IMR-90 (cell line): ENCODE data around the gene OR5B21. TPM values are rescaled to one million over a fixed set of nuclear protein-coding genes. Genes with fewer than 3 reads are reported as not detected.
A peak's percentile ranks its signal among the peaks of the same experiment; 100 is the strongest.

ENCODE experiments used
- ATAC-seq: fragments of 200-7000 bp; cut with Tn5 transposase; 2 replicates; pipeline ENCODE4 v1.9.1; 2020; ENCODE audit warnings: low read depth, mild to moderate bottlenecking, moderate library complexity
- BruUV-seq: library from RNA; stranded (reverse); fragments of 400-500 nt; replicated peaks from 2 replicates; lab custom pipeline; 2021; lab: Mats Ljungman, UMichigan
- CTCF ChIA-PET: fragments of 300-600 bp; formaldehyde crosslinking; extraction: SDS; loops from one replicate; lab custom pipeline; 2021; ENCODE audit warnings: antibody characterized with exemption; lab: Yijun Ruan, JAX
- POLR2A ChIA-PET: fragments of 300-600 bp; sonication (Branson Sonifier 250); formaldehyde crosslinking; loops from one replicate; lab custom pipeline; 2022; ENCODE audit warnings: antibody characterized with exemption; ENCODE audit not compliant: unreplicated experiment; lab: Charles Lee
- DNase-seq: peaks from one replicate; pipeline ENCODE4 v3.0.0; 2013
- H2AFZ ChIP-seq: replicated peaks from 2 replicates; pipeline ENCODE3; 2013; ENCODE audit warnings: low read length, mild to moderate bottlenecking; ENCODE audit not compliant: poor library complexity
- H2AK5ac ChIP-seq: 2 replicates; pipeline ENCODE4 v1.6.1; 2013; ENCODE audit warnings: low read depth, low read length, inconsistent platforms
- H2AK9ac ChIP-seq: replicated peaks from 2 replicates; pipeline ENCODE3; 2013; ENCODE audit warnings: mild to moderate bottlenecking, low read depth, low read length, moderate library complexity; ENCODE audit not compliant: poor library complexity
- H2BK120ac ChIP-seq: 2 replicates; pipeline ENCODE4 v1.6.1; 2013; ENCODE audit warnings: low read depth, low read length, inconsistent platforms
- H2BK15ac ChIP-seq: 3 replicates; pipeline ENCODE4 v1.6.1; 2013; ENCODE audit warnings: low read depth, low read length, inconsistent platforms
- H2BK20ac ChIP-seq: 2 replicates; pipeline ENCODE4 v1.6.1; 2013; ENCODE audit warnings: low read depth, mild to moderate bottlenecking, inconsistent platforms, low read length, moderate library complexity
- H2BK5ac ChIP-seq: 2 replicates; pipeline ENCODE4 v1.6.1; 2013; ENCODE audit warnings: mild to moderate bottlenecking, low read depth, low read length, inconsistent platforms; ENCODE audit not compliant: poor library complexity, severe bottlenecking
- H3K14ac ChIP-seq: replicated peaks from 2 replicates; pipeline ENCODE4 v1.6.1; 2013; ENCODE audit warnings: low read depth, low read length, inconsistent platforms
- H3K18ac ChIP-seq: 2 replicates; pipeline ENCODE4 v1.6.1; 2013; ENCODE audit warnings: low read depth, low read length, control low read depth
- H3K23ac ChIP-seq: 2 replicates; pipeline ENCODE4 v1.6.1; 2013; ENCODE audit warnings: low read depth, low read length, inconsistent platforms
- H3K27ac ChIP-seq: 2 replicates; pipeline ENCODE4 v1.5.1; 2013; ENCODE audit warnings: mild to moderate bottlenecking, control low read depth, low read length; ENCODE audit not compliant: insufficient read depth
- H3K27me3 ChIP-seq: 2 replicates; pipeline ENCODE4 v1.6.1; 2013; ENCODE audit warnings: low read length; ENCODE audit not compliant: control insufficient read depth, insufficient read depth
- H3K36me3 ChIP-seq: 2 replicates; pipeline ENCODE4 v1.6.1; 2013; ENCODE audit warnings: low read length, mixed read lengths; ENCODE audit not compliant: control insufficient read depth, insufficient read depth
- H3K4ac ChIP-seq: 2 replicates; pipeline ENCODE4 v1.6.1; 2013; ENCODE audit warnings: low read depth, low read length, inconsistent platforms
- H3K4me1 ChIP-seq: 2 replicates; pipeline ENCODE4 v1.6.1; 2013; ENCODE audit warnings: low read length, mixed read lengths; ENCODE audit not compliant: control insufficient read depth, insufficient read depth
- H3K4me2 ChIP-seq: 2 replicates; pipeline ENCODE4 v1.6.1; 2013; ENCODE audit warnings: low read depth, mild to moderate bottlenecking, control low read depth, low read length, moderate library complexity
- H3K4me3 ChIP-seq: 2 replicates; pipeline ENCODE4 v1.5.1; 2013; ENCODE audit warnings: low read depth, mild to moderate bottlenecking, control low read depth, low read length, moderate library complexity; ENCODE audit not compliant: insufficient read depth
- H3K56ac ChIP-seq: 2 replicates; pipeline ENCODE4 v1.6.1; 2013; ENCODE audit warnings: low read length, inconsistent platforms; ENCODE audit not compliant: insufficient read depth; ENCODE audit errors: extremely low read depth
- H3K79me1 ChIP-seq, 2 experiments: 2 replicates each; pipeline ENCODE4 v1.6.1; 2013; ENCODE audit warnings: low read length in 2 of 2, inconsistent platforms in 1 of 2, low read depth in 1 of 2
- H3K9ac ChIP-seq: 2 replicates; pipeline ENCODE4 v1.6.1; 2013; ENCODE audit warnings: low read depth, low read length, control low read depth
- H3K9me1 ChIP-seq: 2 replicates; pipeline ENCODE4 v1.6.1; 2013; ENCODE audit warnings: low read length, inconsistent platforms; ENCODE audit not compliant: insufficient read depth
- H3K9me3 ChIP-seq: 2 replicates; pipeline ENCODE4 v1.6.1; 2013; ENCODE audit warnings: low read length; ENCODE audit not compliant: control insufficient read depth, insufficient read depth
- H4K20me1 ChIP-seq: 2 replicates; pipeline ENCODE4 v1.6.1; 2013; ENCODE audit warnings: low read length, inconsistent platforms; ENCODE audit not compliant: insufficient read depth
- H4K5ac ChIP-seq: 2 replicates; pipeline ENCODE4 v1.6.1; 2013; ENCODE audit warnings: mild to moderate bottlenecking, low read depth, low read length, control low read depth
- H4K8ac ChIP-seq, 2 experiments: 2 replicates each; pipeline ENCODE4 v1.6.1; 2013; ENCODE audit warnings: low read depth in 2 of 2, low read length in 2 of 2, control low read depth in 1 of 2, inconsistent platforms in 1 of 2
- H4K91ac ChIP-seq: 2 replicates; pipeline ENCODE4 v1.6.1; 2013; ENCODE audit warnings: low read depth, low read length, inconsistent platforms; ENCODE audit not compliant: insufficient read depth
- FOS ChIP-seq: fragments of 150-350 bp; IDR thresholded peaks from 2 replicates; pipeline ENCODE4 v1.6.1; 2016; ENCODE audit warnings: low read depth, low read length
- POLR2A ChIP-seq: IDR thresholded peaks from 2 replicates; pipeline ENCODE4 v1.6.1; 2012; ENCODE audit warnings: mild to moderate bottlenecking, low read depth, low read length
- RCOR1 ChIP-seq: IDR thresholded peaks from 2 replicates; pipeline ENCODE4 v1.6.1; 2012; ENCODE audit warnings: mild to moderate bottlenecking, low read length, improper control_type of control experiment; ENCODE audit not compliant: insufficient replicate concordance
- RFX5 ChIP-seq: IDR thresholded peaks from 2 replicates; pipeline ENCODE4 v1.8.0; 2012; ENCODE audit warnings: low read depth, mild to moderate bottlenecking, low read length, moderate library complexity
- WGBS, 2 experiments: methylation state at CpG; one replicate each; pipeline versions ENCODE4 v1.1.5 to v1.1.7; 2013; ENCODE audit warnings: missing lambda C conversion rate in 2 of 2; ENCODE audit not compliant: insufficient read length in 1 of 2; ENCODE audit errors: extremely low coverage in 2 of 2; 5-methylcytosine and 5-hydroxymethylcytosine counted together
- dilution Hi-C: fragments of 300-500 bp; cut with HindIII; formaldehyde crosslinking; loops from one replicate; pipeline ENCODE4 v1.14.3; 2018; ENCODE audit warnings: low sequenced_read_pairs; ENCODE audit not compliant: unreplicated experiment
- in situ Hi-C: fragments of 300-500 bp; cut with MboI; formaldehyde crosslinking; loops from 3 replicates; pipeline ENCODE4 v1.14.3; 2019; ENCODE audit warnings: low sequenced_read_pairs, inconsistent platforms, mixed read lengths
- intact Hi-C: fragments of 100-400 bp; cut with micrococcal nuclease; formaldehyde crosslinking; loops from 2 replicates; pipeline ENCODE4 v1.10.0; 2022
- polyA plus RNA-seq, 3 experiments: library from polyadenylated mRNA; depleted of rRNA; stranded (reverse); fragments of >200 nt; gene quantifications; 2 replicates each; pipeline ENCODE4 v1.2.3, GENCODE V29; 2012; ENCODE audit warnings: low replicate concordance in 1 of 3
- total RNA-seq: library from RNA; depleted of rRNA; stranded (reverse); fragments of >200 nt; gene quantifications from 2 replicates; pipeline ENCODE4 v1.2.3, GENCODE V29; 2012
- TF ChIP-seq, protein P1 (sequence below): fragments of 150-350 bp; IDR thresholded peaks from 2 replicates; pipeline ENCODE4 v1.6.1; 2017; ENCODE audit warnings: mild to moderate bottlenecking, antibody characterized with exemption, low read length, low read depth

OR5B21 gene
- total and polyA plus RNA-seq, 2 of the 4 experiments (the other 2 are of a cell fraction): not detected

DNA sequence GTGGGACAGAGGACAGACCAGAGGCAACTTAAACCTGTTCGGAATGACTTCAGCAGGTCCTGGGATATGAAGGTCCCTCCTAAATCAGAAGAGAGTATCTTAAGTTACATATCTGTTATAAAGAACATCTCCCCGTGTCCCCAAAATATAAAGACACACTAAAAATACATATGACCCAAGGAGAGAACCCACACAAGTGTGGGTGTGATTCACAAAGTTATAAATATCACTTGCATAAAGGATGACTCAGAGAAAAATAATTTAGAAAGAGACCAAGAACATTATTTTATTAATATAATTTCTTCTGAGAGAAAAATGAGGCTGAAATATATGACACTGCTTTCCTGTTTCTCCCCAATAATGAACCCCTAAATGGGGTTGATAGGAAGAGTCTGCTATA lies 14.2 kb downstream of the OR5B21 start:
- peak overlapping the region; percentile 59; the same call in 1 of the 2 replicates for H3K27ac ChIP-seq
- no peak for ATAC-seq
- H3K4me2 ChIP-seq: peak overlapping the region; percentile 72; the same call in 1 of the 2 replicates

More for the DNA sequence above, 14.2 kb downstream of the OR5B21 start:
- intact Hi-C loops (loop anchor here (1.0 to 10.0 kb wide), 2 partner anchors 99 to 179 kb away; no protein-coding TSS in a partner anchor), in situ Hi-C loops (no loop called here), dilution Hi-C loops (no loop called here)
- Histone ChIP-seq H2AFZ (no peak overlapping the region), H3K18ac (peak overlapping the region; percentile 99; the same call in 1 of the 2 replicates), H3K23ac (no peak overlapping the region), H3K9me3 (no peaks in the 10 kb centered on the region), H3K14ac (peak overlapping the region; percentile 18; the same call in 1 of the 2 replicates), H4K20me1 (no peaks in the 10 kb centered on the region), H2BK20ac (peak overlapping the region; percentile 74), H3K36me3 (no peaks in the 10 kb centered on the region), H4K8ac (peak overlapping the region in 1 of 2 experiments; percentile 37; a peak in 2 of 4 replicates), H3K56ac (no peak overlapping the region), H3K27me3 (no peaks in the 10 kb centered on the region), H3K4me3 (no peak overlapping the region), H2AK5ac (no peak overlapping the region), H4K91ac (peak overlapping the region; percentile 84), H3K4me1 (peaks cover 14% of the 10 kb centered on the region; the same call in 1 of the 2 replicates), H3K9ac (0 out of 2 replicates have a peak overlapping the region, but pooled peaks have one; percentile 29), H3K79me1 (no peaks in the 10 kb centered on the region), H2BK5ac (peak overlapping the region; percentile 64), H2BK15ac (no peak overlapping the region), H3K4ac (peak overlapping the region; percentile 42; the same call in 1 of the 2 replicates), H4K5ac (peak overlapping the region; percentile 99), H2AK9ac (no peak overlapping the region), H2BK120ac (peak overlapping the region; percentile 82), H3K9me1 (no peaks in the 10 kb centered on the region; the same call in 1 of the 2 replicates)
- peak; percentile 48 for DNase-seq
- no CpG with 5 or more reads among the region's 2 CpGs for WGBS, 2 experiments
- BruUV-seq: no TSS peak
- peak; percentile 21; the same call in 1 of the 2 replicates for TF ChIP-seq FOS
- no peak for TF ChIP-seq POLR2A
- no peak for TF ChIP-seq RFX5
- TF ChIP-seq, protein P1, sequence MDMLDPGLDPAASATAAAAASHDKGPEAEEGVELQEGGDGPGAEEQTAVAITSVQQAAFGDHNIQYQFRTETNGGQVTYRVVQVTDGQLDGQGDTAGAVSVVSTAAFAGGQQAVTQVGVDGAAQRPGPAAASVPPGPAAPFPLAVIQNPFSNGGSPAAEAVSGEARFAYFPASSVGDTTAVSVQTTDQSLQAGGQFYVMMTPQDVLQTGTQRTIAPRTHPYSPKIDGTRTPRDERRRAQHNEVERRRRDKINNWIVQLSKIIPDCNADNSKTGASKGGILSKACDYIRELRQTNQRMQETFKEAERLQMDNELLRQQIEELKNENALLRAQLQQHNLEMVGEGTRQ: no peak
- TF ChIP-seq RCOR1: no peak
- CTCF ChIA-PET: no interaction called here
- POLR2A ChIA-PET: no interaction called here
